ENCODE results near the gene THBD. TPM values are rescaled to one million over a fixed set of nuclear protein-coding genes. Genes with fewer than 3 reads are reported as not detected.

THBD gene
- total RNA-seq, 1 experiment from 2014 or later = 0.28 TPM

GRCh38 chr20:23020230-23021018 is 29.0 kb downstream of the THBD start:
- H4K20me1 ChIP-seq (ENCODE audit: control insufficient read depth, insufficient read depth, insufficient read length) = no peaks in the 10 kb centered on the region
- no peak overlapping the region for H4K5ac ChIP-seq (ENCODE audit: insufficient read length, low read depth, low read length)
- Mint-ChIP-seq H3K4me1 (peaks cover 5 to 14% of the 10 kb centered on the region in 2 experiments; a peak in 3 of 4 replicates), H3K27ac (no peak overlapping the region), H3K9me3 (no peaks in the 10 kb centered on the region), H3K27me3 (ENCODE audit: low read depth) (peaks cover 2% of the 10 kb centered on the region; the same call in 1 of the 2 replicates), H3K4me3 (no peak overlapping the region), H3K36me3 (ENCODE audit: insufficient read depth in 1 of 3, low read depth in 3 of 3) (no peaks in the 10 kb centered on the region; a peak in 1 of 7 replicates)
- no peak overlapping the region for H2AFZ ChIP-seq (ENCODE audit: low read length)
- DNase-seq = no peak
- no peak overlapping the region for H2BK15ac ChIP-seq (ENCODE audit: low read depth, low read length)
- H3K4ac ChIP-seq (ENCODE audit: low read depth, low read length) = no peak overlapping the region
- H2BK12ac ChIP-seq (ENCODE audit: insufficient read length, low read depth, low read length) = no peak overlapping the region
- H3K18ac ChIP-seq (ENCODE audit: insufficient read length, low read depth, low read length) = no peak overlapping the region
- H3K9me3 ChIP-seq (ENCODE audit: control insufficient read depth, low read depth, low read length) = no peaks in the 10 kb centered on the region
- H3K27me3 ChIP-seq (ENCODE audit: insufficient read depth, low read length) = no peaks in the 10 kb centered on the region
- H3K79me2 ChIP-seq (ENCODE audit: insufficient read depth, low read length) = no peaks in the 10 kb centered on the region
- no peak overlapping the region for H2BK5ac ChIP-seq (ENCODE audit: insufficient read length, low read length)
- H3K23ac ChIP-seq (ENCODE audit: insufficient read length, low read depth, low read length) = no peak overlapping the region
- no peak overlapping the region for H3K9ac ChIP-seq (ENCODE audit: extremely low read depth, insufficient read length, low read length)
- H3K27ac ChIP-seq (ENCODE audit: insufficient read length, low read depth, low read length) = no peak overlapping the region
- no peaks in the 10 kb centered on the region for H3K79me1 ChIP-seq (ENCODE audit: insufficient read depth, low read depth, low read length, poor library complexity, severe bottlenecking)
- no peaks in the 10 kb centered on the region for H3K4me1 ChIP-seq (ENCODE audit: insufficient read depth, low read length)
- H2BK20ac ChIP-seq (ENCODE audit: low read depth, low read length, poor library complexity, severe bottlenecking) = no peak overlapping the region
- H3K56ac ChIP-seq (ENCODE audit: insufficient read length, low read depth, low read length) = no peak overlapping the region
- H3K14ac ChIP-seq (ENCODE audit: insufficient read depth, low read length) = no peak overlapping the region
- H4K8ac ChIP-seq (replicated peaks; ENCODE audit: insufficient read length, low read depth, low read length) = no peak overlapping the region
- no CpG with 5 or more reads among the region's 12 CpGs for WGBS (ENCODE audit: extremely low coverage, insufficient read length, low lambda C conversion rate)
- H2AK5ac ChIP-seq (ENCODE audit: insufficient read length, low read length) = no peak overlapping the region
- H2BK120ac ChIP-seq (ENCODE audit: low read depth, low read length, poor library complexity, severe bottlenecking) = no peak overlapping the region
- no peak overlapping the region for H4K91ac ChIP-seq (ENCODE audit: insufficient read length, low read depth, low read length)
- H3T11ph ChIP-seq (ENCODE audit: low read length) = no peak overlapping the region
- no peak overlapping the region for H3K4me2 ChIP-seq (ENCODE audit: insufficient read depth, insufficient read length, low read length)
- no peaks in the 10 kb centered on the region for H3K23me2 ChIP-seq (ENCODE audit: insufficient read length, low read depth, low read length, poor library complexity, severe bottlenecking)
- no peak for TF ChIP-seq CTCF (conservative IDR thresholded peaks at IDR 0.05)
